CD8-positive, alpha-beta memory T cell (primary cell): ENCODE data around the gene ID3. TPM values are rescaled to one million over a fixed set of nuclear protein-coding genes. Genes with fewer than 3 reads are reported as not detected.

Source experiments
- CTCF ChIA-PET: fragments of 350-600 bp; sonication (Branson Sonifier 250); formaldehyde crosslinking; loops from one replicate; lab custom pipeline; 2021; ENCODE audit warnings: antibody characterized with exemption; lab: Charles Lee
- POLR2A ChIA-PET: fragments of 350-600 bp; sonication (Branson Sonifier 250); formaldehyde crosslinking; loops from one replicate; lab custom pipeline; 2021; ENCODE audit warnings: antibody characterized with exemption; lab: Charles Lee
- DNase-seq, 5 donors: peaks; one replicate each; pipeline versions ENCODE4 v3.0.0 to v3.0.0-alpha.2; 2020 to 2022; ENCODE audit warnings: mixed read lengths in 1 of 5
- H3K27ac ChIP-seq: one replicate; pipeline ENCODE4 v1.7.0; 2013; ENCODE audit warnings: low read depth, mild to moderate bottlenecking, low read length, moderate library complexity
- H3K27me3 ChIP-seq: 2 replicates; pipeline ENCODE4 v1.7.0; 2013; ENCODE audit warnings: low read length, mild to moderate bottlenecking; ENCODE audit not compliant: insufficient read depth, poor library complexity, severe bottlenecking
- H3K36me3 ChIP-seq: 2 replicates; pipeline ENCODE4 v1.7.0; 2013; ENCODE audit warnings: mild to moderate bottlenecking, low read length, moderate library complexity; ENCODE audit not compliant: insufficient read depth
- H3K4me1 ChIP-seq: 2 replicates; pipeline ENCODE4 v1.7.0; 2013; ENCODE audit warnings: mild to moderate bottlenecking, low read length, moderate library complexity; ENCODE audit not compliant: insufficient read depth
- H3K4me3 ChIP-seq: 2 replicates; pipeline ENCODE4 v1.7.0; 2013; ENCODE audit warnings: mild to moderate bottlenecking, low read length
- H3K9me3 ChIP-seq: 2 replicates; pipeline ENCODE4 v1.7.0; 2013; ENCODE audit warnings: mild to moderate bottlenecking, low read length
- H3K27ac Mint-ChIP-seq, 8 donors: one replicate each; pipeline ENCODE4 v1.8.0; 2020 to 2021; ENCODE audit warnings: mixed read lengths in 8 of 8, mild to moderate bottlenecking in 6 of 8, inconsistent platforms in 3 of 8, moderate library complexity in 3 of 8
- H3K27me3 Mint-ChIP-seq, 2 donors: one replicate each; pipeline ENCODE4 v1.8.0; 2020 to 2021; ENCODE audit warnings: mixed read lengths in 2 of 2, mild to moderate bottlenecking in 1 of 2, moderate library complexity in 1 of 2
- H3K36me3 Mint-ChIP-seq, 3 donors: one replicate each; pipeline ENCODE4 v1.8.0; 2020 to 2021; ENCODE audit warnings: mixed read lengths in 3 of 3, inconsistent platforms in 1 of 3, mild to moderate bottlenecking in 1 of 3
- H3K4me1 Mint-ChIP-seq, 3 donors: one replicate each; pipeline ENCODE4 v1.8.0; 2020 to 2021; ENCODE audit warnings: mixed read lengths in 3 of 3, inconsistent platforms in 1 of 3, mild to moderate bottlenecking in 1 of 3
- H3K4me3 Mint-ChIP-seq, 7 donors: one replicate each; pipeline ENCODE4 v1.8.0; 2020 to 2021; ENCODE audit warnings: mixed read lengths in 7 of 7, mild to moderate bottlenecking in 6 of 7, moderate library complexity in 4 of 7, inconsistent platforms in 2 of 7
- H3K9me3 Mint-ChIP-seq, 5 donors: one replicate each; pipeline ENCODE4 v1.8.0; 2020 to 2022; ENCODE audit warnings: mixed read lengths in 5 of 5, mild to moderate bottlenecking in 3 of 5, moderate library complexity in 2 of 5, inconsistent platforms in 1 of 5
- polyA plus RNA-seq: library from polyadenylated mRNA; unstranded; fragments of 300-500 nt; fragmentation: Illumina TruSeq; gene quantifications from one replicate; pipeline ENCODE4 v1.2.3, GENCODE V29; 2021
- total RNA-seq, 2 experiments: library from RNA; stranded (reverse); gene quantifications; one replicate each; pipeline ENCODE4 v1.2.3, GENCODE V29; 2021

The ID3 gene, protein sequence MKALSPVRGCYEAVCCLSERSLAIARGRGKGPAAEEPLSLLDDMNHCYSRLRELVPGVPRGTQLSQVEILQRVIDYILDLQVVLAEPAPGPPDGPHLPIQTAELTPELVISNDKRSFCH
- total RNA-seq (10 to 100 TPM; 18.4 to 19.3 TPM), polyA plus RNA-seq (4.7 TPM)

DNA sequence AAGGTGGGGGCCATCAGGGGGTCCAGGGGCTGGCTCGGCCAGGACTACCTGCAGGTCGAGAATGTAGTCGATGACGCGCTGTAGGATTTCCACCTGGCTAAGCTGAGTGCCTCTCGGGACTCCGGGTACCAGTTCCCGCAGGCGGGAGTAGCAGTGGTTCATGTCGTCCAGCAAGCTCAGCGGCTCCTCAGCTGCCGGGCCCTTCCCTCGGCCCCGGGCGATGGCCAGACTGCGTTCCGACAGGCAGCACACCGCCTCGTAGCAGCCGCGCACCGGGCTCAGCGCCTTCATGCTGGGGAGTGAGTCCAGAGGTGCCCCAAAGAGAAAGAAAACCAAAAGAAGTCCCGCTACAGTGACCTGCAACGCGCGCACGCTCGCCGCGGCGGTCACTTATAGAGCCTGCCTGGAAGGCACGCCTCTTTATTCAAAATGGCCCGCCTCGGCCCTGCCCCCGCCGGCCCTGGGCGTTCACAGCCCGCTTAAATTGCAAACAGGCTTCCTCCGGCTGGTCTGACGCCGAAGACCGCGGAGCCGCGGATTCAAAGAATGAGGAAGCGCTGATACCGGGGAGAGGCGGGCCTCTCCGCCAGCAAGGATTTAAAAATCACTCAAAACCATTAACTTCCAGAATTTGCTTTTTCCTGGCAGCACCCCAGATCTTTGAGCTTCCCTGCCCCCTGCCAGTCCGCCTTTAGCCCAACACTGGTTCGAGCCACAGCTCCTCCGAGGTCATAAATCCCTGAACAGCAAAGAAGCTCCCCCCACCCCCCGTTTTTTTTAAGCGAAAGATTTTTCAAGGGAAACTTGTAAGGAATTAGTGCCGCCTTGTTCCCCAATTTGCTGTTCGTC is at the start of gene ID3:
ID3 (minus strand) TSS at position 366 of the 849 bp plus-strand sequence; CDS start at position 291, 75 bp downstream.
- peak within 1 kb of the TSS; percentile 81 to 95 (median 91) for H3K27ac Mint-ChIP-seq
- ChIA-PET POLR2A (interaction anchor here (0.6 to 2.6 kb wide), 12 partner anchors 18 to 223 kb away, joined by 3 to 30 read pairs (median 6); no protein-coding TSS in a partner anchor), CTCF (interaction anchor here (0.8 to 13.0 kb wide), 15 partner anchors 9 to 76 kb away, joined by 3 to 268 read pairs (median 5); no protein-coding TSS in a partner anchor)
- Histone ChIP-seq H3K27ac (peak within 1 kb of the TSS; percentile 80), H3K4me1 (peaks cover 50% of the 10 kb centered on the region), H3K9me3 (no peaks in the 10 kb centered on the region), H3K36me3 (no peaks in the 10 kb centered on the region), H3K27me3 (no peaks in the 10 kb centered on the region), H3K4me3 (peak within 1 kb of the TSS; percentile 92)
- H3K36me3 Mint-ChIP-seq = peaks cover 0 to 9% (median 1%) of the 10 kb centered on the region in 3 donors
- peak; percentile 80 to 89 (median 89) for DNase-seq
- H3K27me3 Mint-ChIP-seq = peaks cover 0 to 8% of the 10 kb centered on the region in 2 donors
- H3K4me1 Mint-ChIP-seq = peaks cover 43 to 63% (median 57%) of the 10 kb centered on the region in 3 donors
- H3K9me3 Mint-ChIP-seq = no peaks in the 10 kb centered on the region
- peak within 1 kb of the TSS; percentile 91 to 96 (median 93) for H3K4me3 Mint-ChIP-seq

DNA sequence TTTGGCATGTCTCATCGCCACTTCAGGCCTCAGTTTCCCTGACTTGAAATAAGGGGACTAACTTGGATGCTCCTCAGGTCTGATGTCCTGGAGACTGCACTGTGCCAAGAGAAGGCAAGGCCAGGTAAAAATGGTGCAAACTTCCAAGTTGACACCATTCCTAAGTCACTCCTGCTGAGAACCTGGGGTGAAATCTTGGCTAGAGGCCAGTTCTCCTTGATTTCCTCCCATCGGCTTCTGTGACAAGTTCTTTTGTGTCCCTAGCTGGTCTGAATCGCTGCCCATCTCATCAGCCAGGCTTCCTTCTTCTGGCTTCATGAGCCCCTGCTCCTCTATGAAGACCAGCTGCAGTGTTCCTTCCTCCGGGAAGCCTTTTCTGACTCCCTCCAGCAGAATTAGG is 48.6 kb upstream of the ID3 start:
- ChIA-PET CTCF (interaction anchor here (1.5 to 11.7 kb wide), 2 partner anchors 10 to 26 kb away, joined by 3 to 120 read pairs; no protein-coding TSS in a partner anchor), POLR2A (no interaction called here)
- Mint-ChIP-seq H3K9me3 (no peaks in the 10 kb centered on the region), H3K4me1 (peaks cover 45 to 61% (median 54%) of the 10 kb centered on the region in 3 donors), H3K27ac (peak overlapping the region in 3 of 8 donors; percentile 15 to 69 (median 56)), H3K4me3 (no peak overlapping the region), H3K36me3 (no peaks in the 10 kb centered on the region), H3K27me3 (no peaks in the 10 kb centered on the region)
- Histone ChIP-seq H3K4me3 (no peak overlapping the region), H3K27ac (no peak overlapping the region), H3K36me3 (no peaks in the 10 kb centered on the region), H3K27me3 (no peaks in the 10 kb centered on the region), H3K4me1 (peaks cover 61% of the 10 kb centered on the region), H3K9me3 (no peaks in the 10 kb centered on the region)
- DNase-seq = no peak

DNA sequence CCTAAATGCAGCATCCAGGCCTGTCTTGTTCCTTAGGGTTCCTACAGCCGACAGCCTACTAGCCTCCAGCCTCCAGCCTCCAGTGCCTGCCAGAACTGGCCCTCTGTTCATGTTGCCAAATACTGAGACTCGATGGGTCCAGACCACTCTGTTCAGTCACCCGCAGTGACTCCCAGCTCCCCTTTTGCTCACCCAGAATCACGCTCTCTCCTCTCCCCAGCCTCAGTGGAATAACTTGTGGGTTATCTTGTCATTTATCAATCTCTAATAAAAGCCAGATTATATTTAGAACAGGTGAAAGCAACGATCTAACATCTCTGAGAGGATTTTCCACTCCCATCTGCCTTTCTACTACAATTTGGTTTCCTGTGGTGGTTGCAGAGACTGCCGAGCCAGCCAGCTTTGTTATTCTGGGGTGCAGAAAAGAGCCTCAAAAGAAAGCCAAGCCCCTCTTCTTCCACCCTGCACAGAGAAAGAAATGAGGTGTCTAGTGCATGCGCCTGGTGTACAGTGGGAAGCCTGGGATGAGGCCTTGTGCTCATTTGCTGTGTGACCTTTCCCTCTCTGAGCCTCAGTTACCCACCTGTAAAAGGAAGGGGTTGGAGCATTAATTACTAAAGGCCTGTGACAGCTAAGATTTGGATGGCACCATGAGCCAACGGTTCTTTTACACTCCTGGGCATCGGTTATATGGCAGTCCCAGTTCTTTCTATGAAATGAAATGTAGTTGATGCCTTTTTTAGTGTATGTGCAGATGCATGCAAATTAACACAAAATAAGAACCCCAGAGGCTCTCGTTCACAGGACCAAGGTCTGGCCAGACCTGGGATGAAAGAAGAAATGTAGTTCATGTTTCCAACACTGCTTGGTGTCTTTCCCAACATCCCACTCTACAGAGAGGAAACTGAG is 42.9 kb upstream of the ID3 start:
- ChIA-PET CTCF (interaction anchor here (1.0 to 11.7 kb wide), 6 partner anchors 10 to 57 kb away, joined by 3 to 120 read pairs (median 10); no protein-coding TSS in a partner anchor), POLR2A (interaction anchor here (0.6 to 3.6 kb wide), 7 partner anchors 10 to 47 kb away, joined by 3 to 22 read pairs (median 16); partner anchors contain the start of gene ID3)
- Histone ChIP-seq H3K27me3 (no peaks in the 10 kb centered on the region), H3K27ac (no peak overlapping the region), H3K4me3 (peak overlapping the region; percentile 56), H3K4me1 (peaks cover 89% of the 10 kb centered on the region), H3K9me3 (no peaks in the 10 kb centered on the region), H3K36me3 (no peaks in the 10 kb centered on the region)
- no peaks in the 10 kb centered on the region for H3K9me3 Mint-ChIP-seq
- peaks cover 67 to 80% (median 71%) of the 10 kb centered on the region in 3 donors for H3K4me1 Mint-ChIP-seq
- peak overlapping the region; percentile 72 to 96 (median 85) for H3K27ac Mint-ChIP-seq
- H3K27me3 Mint-ChIP-seq = no peaks in the 10 kb centered on the region
- no peaks in the 10 kb centered on the region for H3K36me3 Mint-ChIP-seq
- peak overlapping the region; percentile 52 to 84 (median 69) for H3K4me3 Mint-ChIP-seq
- peak in 1 of 5 donors; percentile 67 for DNase-seq

DNA sequence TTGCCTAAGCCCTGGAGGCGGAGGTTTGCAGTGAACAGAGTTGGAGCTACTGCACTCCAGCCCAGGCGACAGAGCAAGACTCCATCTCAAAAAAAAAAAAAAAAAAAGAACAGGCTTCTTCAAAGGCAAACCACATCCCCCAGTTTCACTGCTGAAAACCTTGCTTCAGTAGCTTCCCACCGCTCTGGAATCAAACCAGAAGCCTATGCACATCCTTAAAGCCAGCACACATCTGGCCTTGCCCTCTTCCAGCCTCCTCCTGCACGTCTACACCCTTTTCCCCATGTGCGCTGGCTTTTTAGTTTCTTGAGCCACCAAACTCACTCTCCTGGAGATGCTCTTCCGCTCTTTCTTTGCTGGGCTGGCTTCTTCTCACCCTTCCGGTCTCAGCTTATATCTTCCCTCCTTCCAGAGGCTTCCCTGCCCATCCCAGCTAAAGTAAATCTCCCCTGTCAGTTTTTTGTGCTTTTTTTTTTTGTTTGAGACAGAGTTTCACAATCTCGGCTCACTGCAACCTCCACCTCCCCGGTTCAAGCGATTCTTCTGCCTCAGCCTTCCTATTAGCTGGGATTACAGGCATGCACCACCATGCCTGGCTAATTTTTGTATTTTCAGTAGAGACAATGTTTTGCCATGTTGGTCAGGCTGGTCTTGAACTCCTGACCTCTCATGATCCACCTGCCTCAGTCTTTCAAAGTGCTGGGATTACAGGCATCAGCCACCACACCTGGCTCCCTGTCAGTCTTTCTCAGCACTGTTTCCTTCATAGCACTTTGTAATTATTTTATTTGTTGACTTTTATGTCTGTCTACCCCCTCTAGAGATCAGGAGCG is 42.0 kb upstream of the ID3 start:
- Histone ChIP-seq H3K4me1 (peaks cover 89% of the 10 kb centered on the region), H3K4me3 (peak overlapping the region; percentile 56)
- peak in 2 of 5 donors; percentile 41 to 67 for DNase-seq

DNA sequence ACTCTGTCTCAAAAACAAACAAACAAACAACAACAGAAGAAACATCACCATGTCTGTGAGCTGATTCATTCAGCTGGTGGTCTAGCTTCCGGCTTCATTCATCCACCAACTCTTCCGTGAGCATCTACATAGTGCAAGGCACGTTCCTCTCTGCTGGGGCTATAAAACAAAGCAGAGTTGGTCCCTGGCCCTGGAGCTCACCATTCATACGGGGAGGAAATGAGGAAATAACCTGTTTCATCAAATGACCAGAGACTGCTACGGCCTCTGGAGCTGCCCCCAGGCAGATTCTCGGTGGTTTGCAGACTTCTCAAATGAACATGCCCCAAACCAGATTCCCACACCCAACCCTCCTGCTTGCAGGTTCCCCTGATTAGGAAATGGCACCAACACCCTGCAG is 41.0 kb upstream of the ID3 start:
- H3K36me3 Mint-ChIP-seq = peaks cover 0 to 2% (median 0%) of the 10 kb centered on the region in 3 donors
- H3K4me1 Mint-ChIP-seq = peaks cover 72 to 89% (median 83%) of the 10 kb centered on the region in 3 donors
- Histone ChIP-seq H3K4me1 (peaks cover 97% of the 10 kb centered on the region), H3K4me3 (no peak overlapping the region), H3K9me3 (no peaks in the 10 kb centered on the region), H3K36me3 (no peaks in the 10 kb centered on the region), H3K27me3 (no peaks in the 10 kb centered on the region), H3K27ac (no peak overlapping the region)
- H3K27ac Mint-ChIP-seq = peak overlapping the region in 7 of 8 donors; percentile 36 to 93 (median 79)
- CTCF ChIA-PET = interaction anchor here (1.2 to 11.7 kb wide), 6 partner anchors 9 to 59 kb away, joined by 5 to 120 read pairs (median 8); no protein-coding TSS in a partner anchor
- peak overlapping the region in 6 of 7 donors; percentile 13 to 68 (median 54) for H3K4me3 Mint-ChIP-seq
- no peak for DNase-seq
- POLR2A ChIA-PET = interaction anchor here (0.9 to 3.6 kb wide), 6 partner anchors 8 to 45 kb away, joined by 3 to 22 read pairs (median 16); no protein-coding TSS in a partner anchor
- no peaks in the 10 kb centered on the region for H3K9me3 Mint-ChIP-seq
- no peaks in the 10 kb centered on the region for H3K27me3 Mint-ChIP-seq

More for the DNA sequence above, 42.0 kb upstream of the ID3 start:
- no peaks in the 10 kb centered on the region for H3K27me3 ChIP-seq
- ChIA-PET POLR2A (interaction anchor here (0.7 to 3.6 kb wide), 9 partner anchors 10 to 1549 kb away, joined by 3 to 22 read pairs (median 14); partner anchors contain the start of gene ID3), CTCF (interaction anchor here (1.0 to 11.7 kb wide), 9 partner anchors 10 to 60 kb away, joined by 4 to 120 read pairs (median 9); no protein-coding TSS in a partner anchor)
- Mint-ChIP-seq H3K4me1 (peaks cover 71 to 82% (median 76%) of the 10 kb centered on the region in 3 donors), H3K27me3 (no peaks in the 10 kb centered on the region), H3K36me3 (no peaks in the 10 kb centered on the region), H3K27ac (peak overlapping the region; percentile 47 to 96 (median 84)), H3K4me3 (peak overlapping the region; percentile 66 to 84 (median 70)), H3K9me3 (no peaks in the 10 kb centered on the region)
- H3K36me3 ChIP-seq = no peaks in the 10 kb centered on the region
- no peaks in the 10 kb centered on the region for H3K9me3 ChIP-seq
- H3K27ac ChIP-seq = no peak overlapping the region

DNA sequence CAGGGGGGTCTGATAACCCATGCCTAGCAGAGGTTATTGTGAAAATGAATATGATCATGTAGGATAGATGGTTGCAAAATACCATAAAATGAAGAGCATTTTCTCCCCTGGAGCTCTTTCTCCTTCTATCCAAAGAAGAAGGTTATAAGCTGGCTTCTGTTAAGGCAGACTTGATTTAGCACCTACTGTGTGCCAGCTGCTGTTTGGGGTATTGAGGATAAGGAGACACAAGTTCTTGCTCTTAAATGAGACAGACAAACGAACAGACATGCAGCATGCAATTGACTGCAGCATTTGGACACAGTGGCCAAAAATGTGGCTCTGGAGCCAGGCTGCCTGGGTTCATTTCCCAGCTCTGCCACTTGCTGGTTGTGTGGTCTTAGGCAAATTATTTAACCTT is 39.8 kb upstream of the ID3 start:
- Histone ChIP-seq H3K27ac (no peak overlapping the region), H3K4me1 (peaks cover 100% of the 10 kb centered on the region), H3K27me3 (no peaks in the 10 kb centered on the region), H3K4me3 (no peak overlapping the region), H3K9me3 (no peaks in the 10 kb centered on the region), H3K36me3 (no peaks in the 10 kb centered on the region)
- ChIA-PET CTCF (interaction anchor here (1.1 to 11.7 kb wide), 7 partner anchors 15 to 104 kb away, joined by 3 to 120 read pairs (median 5); no protein-coding TSS in a partner anchor), POLR2A (interaction anchor here (0.5 to 1.4 kb wide), 3 partner anchors 12 to 14 kb away, joined by 3 to 5 read pairs (median 4); no protein-coding TSS in a partner anchor)
- Mint-ChIP-seq H3K9me3 (no peaks in the 10 kb centered on the region), H3K4me3 (peak overlapping the region in 1 of 7 donors; percentile 24), H3K4me1 (peaks cover 77 to 92% (median 87%) of the 10 kb centered on the region in 3 donors), H3K27ac (peak overlapping the region in 2 of 8 donors; percentile 30 to 63), H3K27me3 (no peaks in the 10 kb centered on the region), H3K36me3 (peaks cover 0 to 2% (median 0%) of the 10 kb centered on the region in 3 donors)
- no peak for DNase-seq
